T-helper 2 cell treated with Interferon-gamma antibody and Interleukin-4, amounts not matched to agents 5 μg/mL and 100 μg/mL, for 36 hours (primary cell): ENCODE data around the gene B4GAT1.
"Not testable (repeated sequence)": the region's sequence is repeated elsewhere in the genome, so short reads cannot be mapped to it uniquely, and the experiment has no call there.

Source experiments
- DNase-seq: peaks from one replicate; pipeline ENCODE4 v3.0.0; 2021; ENCODE audit warnings: low spot score
- H3K27ac Mint-ChIP-seq: one replicate; pipeline ENCODE4 v1.8.0; 2021; ENCODE audit warnings: mild to moderate bottlenecking, mixed read lengths
- H3K27me3 Mint-ChIP-seq: one replicate; pipeline ENCODE4 v1.8.0; 2021; ENCODE audit warnings: low read depth, mixed read lengths
- H3K36me3 Mint-ChIP-seq: one replicate; pipeline ENCODE4 v1.8.0; 2021; ENCODE audit warnings: low read depth, mixed read lengths
- H3K4me1 Mint-ChIP-seq: one replicate; pipeline ENCODE4 v1.8.0; 2021; ENCODE audit warnings: low read depth, mixed read lengths
- H3K4me3 Mint-ChIP-seq: one replicate; pipeline ENCODE4 v1.8.0; 2022; ENCODE audit warnings: mild to moderate bottlenecking, moderate library complexity, mixed read lengths
- H3K9me3 Mint-ChIP-seq: one replicate; pipeline ENCODE4 v1.8.0; 2021; ENCODE audit warnings: mixed read lengths

B4GAT1 gene

GRCh38 chr11:66367561-66368312 lies 20.3 kb upstream of the B4GAT1 start:
- no peaks in the 10 kb centered on the region for H3K27me3 Mint-ChIP-seq
- H3K36me3 Mint-ChIP-seq: no peaks in the 10 kb centered on the region
- peaks cover 15% of the 10 kb centered on the region for H3K4me1 Mint-ChIP-seq
- peak overlapping the region; percentile 8 for H3K27ac Mint-ChIP-seq
- no peaks in the 10 kb centered on the region for H3K9me3 Mint-ChIP-seq
- H3K4me3 Mint-ChIP-seq: no peak overlapping the region
- no peak for DNase-seq

GRCh38 chr11:66366844-66367477 lies 19.5 kb upstream of the B4GAT1 start:
- peaks cover 9% of the 10 kb centered on the region for H3K4me1 Mint-ChIP-seq
- no peak for DNase-seq
- no peak overlapping the region for H3K27ac Mint-ChIP-seq
- H3K27me3 Mint-ChIP-seq: no peaks in the 10 kb centered on the region
- H3K9me3 Mint-ChIP-seq: no peaks in the 10 kb centered on the region
- no peaks in the 10 kb centered on the region for H3K36me3 Mint-ChIP-seq
- no peak overlapping the region for H3K4me3 Mint-ChIP-seq

GRCh38 chr11:66365711-66366619 lies 18.5 kb upstream of the B4GAT1 start:
- Mint-ChIP-seq H3K9me3 (no peaks in the 10 kb centered on the region), H3K27me3 (no peaks in the 10 kb centered on the region), H3K4me3 (no peak overlapping the region), H3K27ac (no peak overlapping the region), H3K36me3 (no peaks in the 10 kb centered on the region), H3K4me1 (peaks cover 9% of the 10 kb centered on the region)
- DNase-seq: no peak

GRCh38 chr11:66365166-66365565 lies 17.7 kb upstream of the B4GAT1 start:
- Mint-ChIP-seq H3K9me3 (no peaks in the 10 kb centered on the region), H3K27me3 (no peaks in the 10 kb centered on the region), H3K27ac (no peak overlapping the region), H3K4me1 (peaks cover 5% of the 10 kb centered on the region), H3K4me3 (no peak overlapping the region), H3K36me3 (no peaks in the 10 kb centered on the region)
- DNase-seq: no peak

- Mint-ChIP-seq H3K9me3 (no peaks in the 10 kb centered on the region), H3K4me3 (no peak overlapping the region), H3K27ac (no peak overlapping the region), H3K36me3 (no peaks in the 10 kb centered on the region), H3K4me1 (peaks cover 2% of the 10 kb centered on the region), H3K27me3 (no peaks in the 10 kb centered on the region)
- DNase-seq: peak; percentile 54
Measured at GRCh38 chr11:66363805-66364535, 16.5 kb upstream of the B4GAT1 start.

DNA sequence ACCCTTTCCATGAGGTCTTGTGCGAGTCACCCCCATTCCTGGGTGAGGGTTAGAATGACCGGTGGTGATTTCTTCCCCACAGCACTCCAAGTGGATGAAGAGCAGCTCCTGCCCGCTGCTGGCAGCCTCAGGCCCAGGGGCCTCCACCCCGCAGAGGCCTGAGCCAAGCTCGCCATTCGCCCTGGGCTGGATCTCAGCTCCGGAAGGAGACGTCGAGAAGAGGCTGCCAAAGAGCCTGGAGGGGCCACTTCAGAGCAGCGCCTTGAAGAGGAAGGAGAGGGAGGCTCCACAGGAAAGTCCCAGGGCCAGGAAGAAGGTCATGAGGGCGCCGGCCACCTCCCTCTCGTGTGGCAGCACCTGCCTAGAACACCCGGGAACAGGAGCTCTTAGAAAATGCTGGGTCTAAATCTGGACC lies 15.8 kb upstream of the B4GAT1 start:
- DNase-seq: no peak
- Mint-ChIP-seq H3K27me3 (no peaks in the 10 kb centered on the region), H3K9me3 (no peaks in the 10 kb centered on the region), H3K4me1 (peaks cover 2% of the 10 kb centered on the region), H3K27ac (no peak overlapping the region), H3K4me3 (no peak overlapping the region), H3K36me3 (no peaks in the 10 kb centered on the region)

GRCh38 chr11:66362481-66363147 lies 15.2 kb upstream of the B4GAT1 start:
- H3K4me1 Mint-ChIP-seq: peaks cover 2% of the 10 kb centered on the region
- DNase-seq: no peak
- H3K27ac Mint-ChIP-seq: no peak overlapping the region
- H3K27me3 Mint-ChIP-seq: no peaks in the 10 kb centered on the region
- no peaks in the 10 kb centered on the region for H3K9me3 Mint-ChIP-seq
- H3K4me3 Mint-ChIP-seq: no peak overlapping the region
- no peaks in the 10 kb centered on the region for H3K36me3 Mint-ChIP-seq

- no peaks in the 10 kb centered on the region for H3K36me3 Mint-ChIP-seq
- no peak overlapping the region for H3K27ac Mint-ChIP-seq
Measured at GRCh38 chr11:66361502-66361941, 14.1 kb upstream of the B4GAT1 start.

DNA sequence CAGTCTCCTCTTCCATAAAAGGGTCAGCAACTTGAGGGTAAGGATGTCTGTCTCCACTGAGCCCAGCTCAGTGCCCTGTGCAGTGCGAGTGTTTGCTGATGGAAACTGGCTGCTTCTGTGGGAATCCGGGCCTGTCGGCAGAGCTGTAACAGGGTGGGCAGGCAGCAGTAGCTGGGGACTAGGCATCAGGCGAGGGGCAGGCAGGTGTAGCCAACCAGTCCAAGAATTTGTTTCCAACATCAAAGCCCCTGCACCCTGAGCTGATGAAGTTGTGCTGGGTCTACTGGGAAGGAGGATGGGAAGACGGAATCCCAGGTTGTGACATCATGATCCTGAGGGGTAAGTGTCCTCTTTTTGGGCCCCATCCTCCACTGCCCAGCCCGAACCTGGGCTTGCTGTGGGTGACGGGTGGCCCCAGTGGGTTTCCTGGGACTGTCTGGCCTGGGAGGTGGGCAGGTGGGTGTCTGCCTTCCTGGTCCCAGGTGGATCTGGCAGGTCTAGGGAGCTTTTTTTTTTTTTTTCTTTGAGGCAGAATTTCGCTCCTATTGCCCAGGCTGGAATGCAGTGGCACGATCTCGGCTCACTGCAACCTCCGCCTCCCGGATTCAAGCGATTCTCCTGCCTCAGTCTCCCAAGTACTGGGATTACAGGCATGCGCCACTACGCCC lies 13.1 kb upstream of the B4GAT1 start:
- no peaks in the 10 kb centered on the region for H3K27me3 Mint-ChIP-seq
- no peaks in the 10 kb centered on the region for H3K36me3 Mint-ChIP-seq
- no peak overlapping the region for H3K27ac Mint-ChIP-seq
- no peak overlapping the region for H3K4me3 Mint-ChIP-seq
- peaks cover 2% of the 10 kb centered on the region for H3K4me1 Mint-ChIP-seq
- no peak for DNase-seq
- no peaks in the 10 kb centered on the region for H3K9me3 Mint-ChIP-seq

More at GRCh38 chr11:66361502-66361941, 14.1 kb upstream of the B4GAT1 start:
- peaks cover 2% of the 10 kb centered on the region for H3K4me1 Mint-ChIP-seq
- H3K9me3 Mint-ChIP-seq: no peaks in the 10 kb centered on the region
- no peak for DNase-seq
- H3K27me3 Mint-ChIP-seq: no peaks in the 10 kb centered on the region
- no peak overlapping the region for H3K4me3 Mint-ChIP-seq

GRCh38 chr11:66359662-66360087 lies 12.2 kb upstream of the B4GAT1 start:
- Mint-ChIP-seq H3K27ac (no peak overlapping the region), H3K36me3 (no peaks in the 10 kb centered on the region), H3K9me3 (no peaks in the 10 kb centered on the region), H3K4me3 (no peak overlapping the region), H3K4me1 (peaks cover 2% of the 10 kb centered on the region), H3K27me3 (no peaks in the 10 kb centered on the region)
- no peak for DNase-seq

DNA sequence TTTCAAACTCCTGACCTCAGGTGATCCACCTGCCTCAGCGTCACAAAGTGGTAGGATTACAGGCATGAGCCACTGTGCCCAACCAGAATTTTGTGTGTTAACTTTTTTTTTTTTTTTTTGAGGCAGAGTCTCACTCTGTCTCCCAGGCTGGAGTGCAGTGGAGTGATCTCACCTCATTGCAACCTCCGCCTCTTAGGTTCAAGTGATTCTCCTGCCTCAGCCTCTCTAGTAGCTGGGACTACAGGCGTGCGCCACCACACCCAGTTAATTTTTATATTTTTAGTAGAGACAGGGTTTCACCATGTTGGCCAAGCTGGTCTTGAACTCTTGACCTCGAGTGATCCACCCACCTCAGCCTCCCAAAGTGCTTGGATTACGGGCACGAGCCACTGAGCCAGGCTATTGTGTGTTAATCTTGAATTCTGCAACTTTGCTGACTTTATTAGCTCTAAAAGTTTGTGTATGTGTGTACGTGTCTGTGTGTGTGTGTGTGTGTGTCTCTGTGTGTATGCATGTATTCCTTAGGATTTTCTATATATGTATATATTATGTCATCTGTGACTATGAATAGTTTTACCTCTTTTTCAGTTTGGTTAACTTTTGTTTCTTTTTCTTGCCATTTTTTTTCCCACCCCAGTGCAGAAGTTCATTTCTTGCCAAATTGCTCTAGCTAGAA lies 3.3 kb upstream of the B4GAT1 start:
- not testable (repeated sequence) for H3K4me1 Mint-ChIP-seq, H3K27me3 Mint-ChIP-seq, H3K9me3 Mint-ChIP-seq, DNase-seq, H3K4me3 Mint-ChIP-seq, H3K27ac Mint-ChIP-seq
- H3K36me3 Mint-ChIP-seq: peaks cover 11% of the 10 kb centered on the region

GRCh38 chr11:66349084-66349386 lies 1.6 kb upstream of the B4GAT1 start:
- Mint-ChIP-seq H3K27ac (peak overlapping the region; percentile 6), H3K4me1 (peaks cover 18% of the 10 kb centered on the region), H3K4me3 (peak overlapping the region; percentile 94), H3K27me3 (peaks cover 4% of the 10 kb centered on the region), H3K9me3 (no peaks in the 10 kb centered on the region), H3K36me3 (peaks cover 11% of the 10 kb centered on the region)
- DNase-seq: no peak
